NCI-H2081 (cell line): Measurements from ENCODE around the gene CLOCK.

Experiments
- DNase-seq, 2 experiments: peaks; one replicate each; lab custom pipeline; 2025; lab: John Stamatoyannopoulos, UW

CLOCK gene

GRCh38 chr4:55381502-55381901 lies 165.2 kb downstream of the CLOCK start:
- no peak for DNase-seq

- no peak for DNase-seq
Measured at GRCh38 chr4:55380576-55380975, 166.1 kb downstream of the CLOCK start.

GRCh38 chr4:55378617-55379467 lies 167.9 kb downstream of the CLOCK start:
- DNase-seq = no peak
